Measurements from ENCODE around the gene MOV10L1.

Gene MOV10L1

GRCh38 chr22:50157709-50158375 lies 68.0 kb downstream of the MOV10L1 start:
- Histone ChIP-seq H3K27ac (ENCODE audit: insufficient read depth in 1 of 2, low read depth in 1 of 2, low read length in 2 of 2, poor library complexity in 1 of 2, severe bottlenecking in 2 of 2) (no peak overlapping the region), H3K27me3 (replicated peaks in 2 of 5; ENCODE audit: control insufficient read depth in 4 of 5, insufficient read depth in 5 of 5, low read length in 4 of 5) (peaks cover 0 to 4% (median 0%) of the 10 kb centered on the region in 5 experiments), H3K36me3 (ENCODE audit: control insufficient read depth in 4 of 4, insufficient read depth in 4 of 4, low read length in 3 of 4) (no peaks in the 10 kb centered on the region), H3K9me3 (ENCODE audit: control extremely low read depth in 1 of 5, control insufficient read depth in 4 of 5, insufficient read depth in 2 of 5, low read depth in 1 of 5, low read length in 4 of 5) (no peaks in the 10 kb centered on the region), H3K4me3 (ENCODE audit: control insufficient read depth in 1 of 7, extremely low read depth in 1 of 7, insufficient read depth in 4 of 7, low read depth in 2 of 7, low read length in 6 of 7) (no peak overlapping the region), H3K4me1 (ENCODE audit: control extremely low read depth in 1 of 4, control insufficient read depth in 4 of 4, insufficient read depth in 4 of 4, low read length in 3 of 4) (no peaks in the 10 kb centered on the region)
- ChIA-PET POLR2A (no interaction called here), CTCF (interaction anchor here (1.1 to 2.9 kb wide), 3 partner anchors 9 to 165 kb away, joined by 3 to 10 read pairs (median 3); no protein-coding TSS in a partner anchor)
- 90% methylated on average over 21 of the region's 21 CpGs for WGBS (ENCODE audit: insufficient coverage)
- DNase-seq = no peak

GRCh38 chr22:50160947-50161346 lies 71.1 kb downstream of the MOV10L1 start:
- peaks cover 0 to 4% (median 0%) of the 10 kb centered on the region in 5 experiments for H3K27me3 ChIP-seq (replicated peaks in 2 of 5; ENCODE audit: control insufficient read depth in 4 of 5, insufficient read depth in 5 of 5, low read length in 4 of 5)
- H3K4me3 ChIP-seq (ENCODE audit: control insufficient read depth in 1 of 7, extremely low read depth in 1 of 7, insufficient read depth in 4 of 7, low read depth in 2 of 7, low read length in 6 of 7) = no peak overlapping the region
- H3K36me3 ChIP-seq (ENCODE audit: control insufficient read depth in 4 of 4, insufficient read depth in 4 of 4, low read length in 3 of 4) = no peaks in the 10 kb centered on the region
- WGBS (ENCODE audit: insufficient coverage) = 96% methylated on average over 6 of the region's 7 CpGs
- no peaks in the 10 kb centered on the region for H3K9me3 ChIP-seq (ENCODE audit: control extremely low read depth in 1 of 5, control insufficient read depth in 4 of 5, insufficient read depth in 2 of 5, low read depth in 1 of 5, low read length in 4 of 5)
- CTCF ChIA-PET = no interaction called here
- POLR2A ChIA-PET = no interaction called here
- DNase-seq = no peak
- no peaks in the 10 kb centered on the region for H3K4me1 ChIP-seq (ENCODE audit: control extremely low read depth in 1 of 4, control insufficient read depth in 4 of 4, insufficient read depth in 4 of 4, low read length in 3 of 4)
- no peak overlapping the region for H3K27ac ChIP-seq (ENCODE audit: insufficient read depth in 1 of 2, low read depth in 1 of 2, low read length in 2 of 2, poor library complexity in 1 of 2, severe bottlenecking in 2 of 2)

- peaks cover 0 to 4% (median 0%) of the 10 kb centered on the region in 5 experiments for H3K27me3 ChIP-seq (replicated peaks in 2 of 5; ENCODE audit: control insufficient read depth in 4 of 5, insufficient read depth in 5 of 5, low read length in 4 of 5)
- 95% methylated on average over 17 of the region's 23 CpGs for WGBS (ENCODE audit: insufficient coverage)
- DNase-seq = no peak
- H3K27ac ChIP-seq (ENCODE audit: insufficient read depth in 1 of 2, low read depth in 1 of 2, low read length in 2 of 2, poor library complexity in 1 of 2, severe bottlenecking in 2 of 2) = no peak overlapping the region
- no peaks in the 10 kb centered on the region for H3K9me3 ChIP-seq (ENCODE audit: control extremely low read depth in 1 of 5, control insufficient read depth in 4 of 5, insufficient read depth in 2 of 5, low read depth in 1 of 5, low read length in 4 of 5)
- no peaks in the 10 kb centered on the region for H3K36me3 ChIP-seq (ENCODE audit: control insufficient read depth in 4 of 4, insufficient read depth in 4 of 4, low read length in 3 of 4)
- no peaks in the 10 kb centered on the region for H3K4me1 ChIP-seq (ENCODE audit: control extremely low read depth in 1 of 4, control insufficient read depth in 4 of 4, insufficient read depth in 4 of 4, low read length in 3 of 4)
- ChIA-PET POLR2A (no interaction called here), CTCF (no interaction called here)
- H3K4me3 ChIP-seq (ENCODE audit: control insufficient read depth in 1 of 7, extremely low read depth in 1 of 7, insufficient read depth in 4 of 7, low read depth in 2 of 7, low read length in 6 of 7) = no peak overlapping the region
Observed at GRCh38 chr22:50161508-50162390, 71.9 kb downstream of the MOV10L1 start.

- Histone ChIP-seq H3K27me3 (replicated peaks in 2 of 5; ENCODE audit: control insufficient read depth in 4 of 5, insufficient read depth in 5 of 5, low read length in 4 of 5) (peaks cover 0 to 4% (median 0%) of the 10 kb centered on the region in 5 experiments), H3K36me3 (ENCODE audit: control insufficient read depth in 4 of 4, insufficient read depth in 4 of 4, low read length in 3 of 4) (no peaks in the 10 kb centered on the region), H3K9me3 (ENCODE audit: control extremely low read depth in 1 of 5, control insufficient read depth in 4 of 5, insufficient read depth in 2 of 5, low read depth in 1 of 5, low read length in 4 of 5) (no peaks in the 10 kb centered on the region), H3K4me3 (ENCODE audit: control insufficient read depth in 1 of 7, extremely low read depth in 1 of 7, insufficient read depth in 4 of 7, low read depth in 2 of 7, low read length in 6 of 7) (no peak overlapping the region), H3K27ac (ENCODE audit: insufficient read depth in 1 of 2, low read depth in 1 of 2, low read length in 2 of 2, poor library complexity in 1 of 2, severe bottlenecking in 2 of 2) (no peak overlapping the region), H3K4me1 (ENCODE audit: control extremely low read depth in 1 of 4, control insufficient read depth in 4 of 4, insufficient read depth in 4 of 4, low read length in 3 of 4) (no peaks in the 10 kb centered on the region)
- CTCF ChIA-PET = no interaction called here
- no peak for DNase-seq
- POLR2A ChIA-PET = no interaction called here
- 95% methylated on average over 9 of the region's 10 CpGs for WGBS (ENCODE audit: insufficient coverage)
Observed at GRCh38 chr22:50162391-50162956, 72.7 kb downstream of the MOV10L1 start.

GRCh38 chr22:50165436-50166123 lies 75.8 kb downstream of the MOV10L1 start:
- Histone ChIP-seq H3K9me3 (ENCODE audit: control extremely low read depth in 1 of 5, control insufficient read depth in 4 of 5, insufficient read depth in 2 of 5, low read depth in 1 of 5, low read length in 4 of 5) (no peaks in the 10 kb centered on the region), H3K36me3 (ENCODE audit: control insufficient read depth in 4 of 4, insufficient read depth in 4 of 4, low read length in 3 of 4) (no peaks in the 10 kb centered on the region), H3K27me3 (replicated peaks in 2 of 5; ENCODE audit: control insufficient read depth in 4 of 5, insufficient read depth in 5 of 5, low read length in 4 of 5) (peaks cover 0 to 13% (median 6%) of the 10 kb centered on the region in 5 experiments), H3K4me3 (ENCODE audit: control insufficient read depth in 1 of 7, extremely low read depth in 1 of 7, insufficient read depth in 4 of 7, low read depth in 2 of 7, low read length in 6 of 7) (no peak overlapping the region), H3K4me1 (ENCODE audit: control extremely low read depth in 1 of 4, control insufficient read depth in 4 of 4, insufficient read depth in 4 of 4, low read length in 3 of 4) (peaks cover 0 to 9% (median 8%) of the 10 kb centered on the region in 4 experiments), H3K27ac (ENCODE audit: insufficient read depth in 1 of 2, low read depth in 1 of 2, low read length in 2 of 2, poor library complexity in 1 of 2, severe bottlenecking in 2 of 2) (no peak overlapping the region)
- ChIA-PET CTCF (interaction anchor here (1.6 kb wide), 1 partner anchor 17 kb away, joined by 3 read pairs; no protein-coding TSS in a partner anchor), POLR2A (interaction anchor here (0.6 to 1.2 kb wide), 2 partner anchors 25 to 31 kb away, joined by 4 to 6 read pairs; no protein-coding TSS in a partner anchor)
- WGBS (ENCODE audit: insufficient coverage) = 96% methylated on average over 25 of the region's 28 CpGs
- no peak for DNase-seq

- 79% methylated on average over 11 of the region's 11 CpGs for WGBS (ENCODE audit: insufficient coverage)
- H3K27ac ChIP-seq (ENCODE audit: insufficient read depth in 1 of 2, low read depth in 1 of 2, low read length in 2 of 2, poor library complexity in 1 of 2, severe bottlenecking in 2 of 2) = no peak overlapping the region
- DNase-seq = no peak
- no peaks in the 10 kb centered on the region for H3K36me3 ChIP-seq (ENCODE audit: control insufficient read depth in 4 of 4, insufficient read depth in 4 of 4, low read length in 3 of 4)
- peaks cover 0 to 26% (median 20%) of the 10 kb centered on the region in 4 experiments for H3K4me1 ChIP-seq (ENCODE audit: control extremely low read depth in 1 of 4, control insufficient read depth in 4 of 4, insufficient read depth in 4 of 4, low read length in 3 of 4)
- peaks cover 0 to 13% (median 7%) of the 10 kb centered on the region in 5 experiments for H3K27me3 ChIP-seq (replicated peaks in 2 of 5; ENCODE audit: control insufficient read depth in 4 of 5, insufficient read depth in 5 of 5, low read length in 4 of 5)
- no peak overlapping the region for H3K4me3 ChIP-seq (ENCODE audit: control insufficient read depth in 1 of 7, extremely low read depth in 1 of 7, insufficient read depth in 4 of 7, low read depth in 2 of 7, low read length in 6 of 7)
- POLR2A ChIA-PET = no interaction called here
- CTCF ChIA-PET = interaction anchor here (0.6 to 1.6 kb wide), 3 partner anchors 13 to 22 kb away, joined by 3 read pairs; no protein-coding TSS in a partner anchor
- H3K9me3 ChIP-seq (ENCODE audit: control extremely low read depth in 1 of 5, control insufficient read depth in 4 of 5, insufficient read depth in 2 of 5, low read depth in 1 of 5, low read length in 4 of 5) = no peaks in the 10 kb centered on the region
Observed at GRCh38 chr22:50167689-50168489, 78.1 kb downstream of the MOV10L1 start.
